ENCODE measurements around the gene DNAJC16. TPM values are rescaled to one million over a fixed set of nuclear protein-coding genes. Genes with fewer than 3 reads are reported as not detected.
"Not testable (repeated sequence)": the region's sequence is repeated elsewhere in the genome, so short reads cannot be mapped to it uniquely, and the experiment has no call there.

Gene DNAJC16
- total and polyA plus RNA-seq, 2 of the 4 experiments (the other 2 are of a cell fraction), result 8.0 to 13.1 TPM

GRCh38 chr1:15521206-15521906 lies 5.3 kb upstream of the DNAJC16 start:
- H3K14ac ChIP-seq (replicated peaks; ENCODE audit: low read depth, low read length); H2BK5ac ChIP-seq (ENCODE audit: low read depth, low read length, poor library complexity, severe bottlenecking); H3K4me1 ChIP-seq (ENCODE audit: control insufficient read depth, insufficient read depth, low read length); H3K4me3 ChIP-seq (ENCODE audit: insufficient read depth, low read depth, low read length); H2BK15ac ChIP-seq (ENCODE audit: low read depth, low read length); H3K4ac ChIP-seq (ENCODE audit: low read depth, low read length); POLR2A ChIA-PET (ENCODE audit: unreplicated experiment); H3K27me3 ChIP-seq (ENCODE audit: control insufficient read depth, insufficient read depth, low read length); CTCF ChIA-PET; H2AK9ac ChIP-seq (replicated peaks; ENCODE audit: low read depth, low read length, poor library complexity); H3K18ac ChIP-seq (ENCODE audit: low read depth, low read length); H3K4me2 ChIP-seq (ENCODE audit: low read depth, low read length); H3K36me3 ChIP-seq (ENCODE audit: control insufficient read depth, insufficient read depth, low read length); H2AFZ ChIP-seq (replicated peaks; ENCODE audit: low read length, poor library complexity); H2BK20ac ChIP-seq (ENCODE audit: low read depth, low read length); H4K8ac ChIP-seq (ENCODE audit: low read depth in 2 of 2, low read length in 2 of 2); H4K91ac ChIP-seq (ENCODE audit: insufficient read depth, low read depth, low read length); H3K27ac ChIP-seq (ENCODE audit: insufficient read depth, low read length); in situ Hi-C loops (cut with MboI; ENCODE audit: low sequenced_read_pairs); H2BK120ac ChIP-seq (ENCODE audit: low read depth, low read length); H3K23ac ChIP-seq (ENCODE audit: low read depth, low read length); H4K20me1 ChIP-seq (ENCODE audit: insufficient read depth, low read length); H3K9ac ChIP-seq (ENCODE audit: low read depth, low read length); H4K5ac ChIP-seq (ENCODE audit: low read depth, low read length); ATAC-seq (ENCODE audit: low read depth); H3K56ac ChIP-seq (ENCODE audit: extremely low read depth, insufficient read depth, low read length); BruUV-seq (replicated peaks); DNase-seq; dilution Hi-C loops (cut with HindIII; ENCODE audit: low sequenced_read_pairs, unreplicated experiment); H3K9me3 ChIP-seq (ENCODE audit: control insufficient read depth, insufficient read depth, low read length); H2AK5ac ChIP-seq (ENCODE audit: low read depth, low read length): not testable (repeated sequence)
- Histone ChIP-seq H3K79me1 (ENCODE audit: low read depth in 1 of 2, low read length in 2 of 2) (peaks cover 0 to 16% of the 10 kb centered on the region in 2 experiments; a peak in 2 of 4 replicates), H3K9me1 (ENCODE audit: insufficient read depth, low read length) (peaks cover 10% of the 10 kb centered on the region)
- WGBS, 2 experiments (ENCODE audit: extremely low coverage in 2 of 2, insufficient read length in 1 of 2), result no CpG with 5 or more reads among the region's 17 CpGs
- intact Hi-C loops (cut with micrococcal nuclease), result loop anchor here (5.0 kb wide), 1 partner anchor 199 kb away; no protein-coding TSS in a partner anchor

Measured in IMR-90 (cell line).